HCT116 (cell line): ENCODE data around the gene VSTM2B. TPM values are rescaled to one million over a fixed set of nuclear protein-coding genes. Genes with fewer than 3 reads are reported as not detected.

ENCODE experiments used
- ATAC-seq: fragments of 200-7000 bp; cut with Tn5 transposase; 2 replicates; pipeline ENCODE4 v1.9.1; 2020; ENCODE audit warnings: mild to moderate bottlenecking, moderate library complexity
- BruUV-seq: library from RNA; stranded (reverse); fragments of 400-500 nt; replicated peaks from 2 replicates; lab custom pipeline; 2021; lab: Mats Ljungman, UMichigan
- CTCF ChIA-PET: fragments of 300-600 bp; sonication (Branson Sonifier 250); formaldehyde crosslinking; loops from one replicate; lab custom pipeline; 2021; ENCODE audit warnings: antibody characterized with exemption; lab: Charles Lee
- POLR2A ChIA-PET: fragments of 300-600, 350-600 bp; sonication (Branson Sonifier 250); formaldehyde crosslinking; loops from one replicate; lab custom pipeline; 2021; ENCODE audit warnings: antibody characterized with exemption; lab: Charles Lee
- RAD21 ChIA-PET, 2 experiments: fragments of 300-600 bp; sonication (Branson Sonifier 250); formaldehyde crosslinking; loops; one replicate each; lab custom pipeline; 2023; ENCODE audit warnings: low total read pairs in 2 of 2; ENCODE audit not compliant: uncharacterized antibody in 2 of 2, unreplicated experiment in 2 of 2, low non-redundant PET in 1 of 2; lab: Charles Lee
- DNase-seq: peaks from one replicate; pipeline ENCODE4 v3.0.0-alpha.2; 2010; ENCODE audit warnings: low read depth, low spot score
- H2AFZ ChIP-seq: fragments of 200-600 bp; shearing (Covaris generic), sonication (generic); 2 replicates; pipeline ENCODE4 v1.6.1; 2017; ENCODE audit warnings: low read depth, mixed run types, mixed read lengths, antibody characterized with exemption, low read length; ENCODE audit not compliant: poor library complexity, severe bottlenecking
- H3K27ac ChIP-seq: 2 replicates; pipeline ENCODE4 v1.5.1; 2012; ENCODE audit warnings: low read depth, low read length
- H3K27me3 ChIP-seq: fragments of 200-600 bp; sonication (generic); 2 replicates; pipeline ENCODE4 v1.6.1; 2016; ENCODE audit warnings: mixed run types, low read length, mixed read lengths; ENCODE audit not compliant: insufficient read depth
- H3K36me3 ChIP-seq, 2 experiments: fragments of 200-500 bp in 1 of 2; fragments of 200-600 bp in 1 of 2; sonication (Bioruptor generic) in 1 of 2; sonication (generic) in 1 of 2; 2 replicates each; pipeline versions ENCODE4 v1.5.1 to v1.6.1; 2014 to 2016; ENCODE audit warnings: low read length in 2 of 2, inconsistent platforms in 1 of 2, mixed read lengths in 1 of 2, mixed run types in 1 of 2; ENCODE audit not compliant: insufficient read depth in 2 of 2, control insufficient read depth in 1 of 2
- H3K4me1 ChIP-seq, 2 experiments: fragments of 200-600 bp in 1 of 2; sonication (generic) in 1 of 2; 2 replicates each; pipeline versions ENCODE4 v1.5.1 to v1.6.1; 2012 to 2017; ENCODE audit warnings: low read length in 2 of 2, inconsistent platforms in 1 of 2, mild to moderate bottlenecking in 1 of 2, mixed read lengths in 1 of 2, mixed run types in 1 of 2, moderate library complexity in 1 of 2; ENCODE audit not compliant: insufficient read depth in 2 of 2, control insufficient read depth in 1 of 2
- H3K4me2 ChIP-seq: fragments of 200-600 bp; sonication (generic); 2 replicates; pipeline ENCODE4 v1.6.1; 2017; ENCODE audit warnings: mixed run types, low read length, mixed read lengths
- H3K4me3 ChIP-seq, 2 experiments: fragments of 200-600 bp in 1 of 2; sonication (generic) in 1 of 2; replicated peaks in 1 of 2; 2 replicates each; pipeline ENCODE4 v1.5.1; 2011 to 2016; ENCODE audit warnings: low read length in 2 of 2, control low read depth in 1 of 2, low read depth in 1 of 2, mild to moderate bottlenecking in 1 of 2, mixed read lengths in 1 of 2, mixed run types in 1 of 2
- H3K79me2 ChIP-seq: fragments of 200-600 bp; sonication (generic); 2 replicates; pipeline ENCODE4 v1.6.1; 2017; ENCODE audit warnings: mild to moderate bottlenecking, mixed run types, low read length, moderate library complexity, mixed read lengths; ENCODE audit not compliant: insufficient read depth
- H3K9ac ChIP-seq: fragments of 200-600 bp; sonication (generic); 2 replicates; pipeline ENCODE4 v1.6.1; 2016; ENCODE audit warnings: low read length, mixed read lengths
- H3K9me2 ChIP-seq: fragments of 200-600 bp; sonication (generic), shearing (Covaris generic); 2 replicates; pipeline ENCODE4 v1.6.1; 2017; ENCODE audit warnings: mixed run types, mild to moderate bottlenecking, moderate library complexity; ENCODE audit not compliant: insufficient read depth
- H3K9me3 ChIP-seq, 2 experiments: fragments of 200-500 bp in 1 of 2; fragments of 200-600 bp in 1 of 2; sonication (Bioruptor generic) in 1 of 2; sonication (generic) in 1 of 2; 2 replicates each; pipeline ENCODE4 v1.6.1; 2014 to 2017; ENCODE audit warnings: low read length in 2 of 2, mixed read lengths in 2 of 2, inconsistent platforms in 1 of 2, low read depth in 1 of 2, mild to moderate bottlenecking in 1 of 2, mixed run types in 1 of 2, moderate library complexity in 1 of 2; ENCODE audit not compliant: control insufficient read depth in 1 of 2, insufficient read depth in 1 of 2
- H4K20me1 ChIP-seq: fragments of 200-600 bp; sonication (generic), shearing (Covaris generic); 2 replicates; pipeline ENCODE4 v1.6.1; 2017; ENCODE audit warnings: mixed run types, mild to moderate bottlenecking, moderate library complexity; ENCODE audit not compliant: insufficient read depth
- ATF3 ChIP-seq: IDR thresholded peaks from 2 replicates; pipeline ENCODE4 v1.6.1; 2012
- CEBPB ChIP-seq: IDR thresholded peaks from 2 replicates; pipeline ENCODE4 v1.6.1; 2012; ENCODE audit warnings: low read depth
- CTCF ChIP-seq, 3 experiments: fragments of 200-600 bp in 1 of 3; sonication (generic) in 1 of 3; IDR thresholded peaks in 2 of 3; conservative IDR thresholded peaks in 1 of 3; 2 replicates each; pipeline ENCODE4 v1.5.1; 2012 to 2017; ENCODE audit warnings: low read depth in 2 of 3, low read length in 2 of 3, antibody characterized with exemption in 1 of 3, borderline replicate concordance in 1 of 3, control low read depth in 1 of 3, mild to moderate bottlenecking in 1 of 3, mixed read lengths in 1 of 3, mixed run types in 1 of 3, moderate library complexity in 1 of 3; ENCODE audit not compliant: insufficient read depth in 1 of 3
- EGR1 ChIP-seq: IDR thresholded peaks from 2 replicates; pipeline ENCODE4 v1.6.1; 2012; ENCODE audit warnings: low read depth
- ELF1 ChIP-seq: IDR thresholded peaks from 2 replicates; pipeline ENCODE4 v1.6.1; 2012; ENCODE audit warnings: low read depth, borderline replicate concordance
- FOSL1 ChIP-seq: IDR thresholded peaks from 2 replicates; pipeline ENCODE4 v1.6.1; 2012; ENCODE audit warnings: low read depth
- JUND ChIP-seq: IDR thresholded peaks from 2 replicates; pipeline ENCODE4 v1.6.1; 2012
- POLR2A ChIP-seq: IDR thresholded peaks from 2 replicates; pipeline ENCODE4 v1.7.0; 2011; ENCODE audit warnings: borderline replicate concordance; ENCODE audit not compliant: insufficient read depth, insufficient read length; ENCODE audit errors: extremely low read depth
- POLR2AphosphoS5 ChIP-seq: IDR thresholded peaks from 2 replicates; pipeline ENCODE4 v1.6.1; 2011; ENCODE audit warnings: mild to moderate bottlenecking, low read depth, low read length, moderate library complexity
- SIN3A ChIP-seq: IDR thresholded peaks from 2 replicates; pipeline ENCODE4 v1.6.1; 2012; ENCODE audit warnings: low read depth
- SP1 ChIP-seq: IDR thresholded peaks from 2 replicates; pipeline ENCODE4 v1.6.1; 2012; ENCODE audit warnings: low read depth
- YY1 ChIP-seq: IDR thresholded peaks from 2 replicates; pipeline ENCODE4 v1.6.1; 2011; ENCODE audit warnings: low read length, low read depth, moderate library complexity, mild to moderate bottlenecking; ENCODE audit not compliant: insufficient replicate concordance; ENCODE audit errors: extremely low read depth
- ZFX ChIP-seq: fragments of 450-650 bp; IDR thresholded peaks from 2 replicates; pipeline ENCODE4 v1.6.1; 2017
- intact Hi-C: fragments of 100-400 bp; cut with micrococcal nuclease; formaldehyde crosslinking; loops from 2 replicates; pipeline ENCODE4 v1.10.0; 2022
- total RNA-seq: library from RNA; stranded (reverse); gene quantifications from one replicate; pipeline ENCODE4 v1.2.1, GENCODE V29; 2021; ENCODE audit not compliant: unreplicated experiment

The VSTM2B gene
- total RNA-seq, 1 experiment from 2014 or later, result not detected

- ChIA-PET RAD21 (no interaction called here), CTCF (no interaction called here), POLR2A (no interaction called here)
- no peaks in the 10 kb centered on the region for H3K79me2 ChIP-seq
- H2AFZ ChIP-seq, result no peak overlapping the region
- H3K9me2 ChIP-seq, result no peaks in the 10 kb centered on the region
- no peak overlapping the region for H3K27ac ChIP-seq
- no peak overlapping the region for H3K9ac ChIP-seq
- H3K4me2 ChIP-seq, result no peak overlapping the region
- TF ChIP-seq ELF1 (no peak), ATF3 (no peak)
- no peaks in the 10 kb centered on the region for H3K9me3 ChIP-seq
- ATAC-seq (no peak), DNase-seq (no peak)
- H3K4me3 ChIP-seq, result no peak overlapping the region
- no peaks in the 10 kb centered on the region for H3K4me1 ChIP-seq
- H3K27me3 ChIP-seq, result 0 out of 2 replicates have a peak, but pooled peaks cover 2% of the 10 kb centered on the region
- H4K20me1 ChIP-seq, result no peaks in the 10 kb centered on the region
- intact Hi-C loops, result no loop called here
- no TSS peak for BruUV-seq
- H3K36me3 ChIP-seq, result no peaks in the 10 kb centered on the region
Observed at GRCh38 chr19:29505097-29505824, 20.5 kb upstream of the VSTM2B start.

GRCh38 chr19:29506619-29506911 is 19.2 kb upstream of the VSTM2B start:
- BruUV-seq, result no TSS peak
- ATAC-seq, result no peak
- CTCF ChIA-PET, result no interaction called here

More at GRCh38 chr19:29506619-29506911, 19.2 kb upstream of the VSTM2B start:
- Histone ChIP-seq H3K4me3 (no peak overlapping the region), H3K4me2 (no peak overlapping the region), H3K4me1 (no peaks in the 10 kb centered on the region), H3K27ac (no peak overlapping the region), H3K79me2 (no peaks in the 10 kb centered on the region), H3K9me2 (no peaks in the 10 kb centered on the region), H3K27me3 (0 out of 2 replicates have a peak, but pooled peaks cover 2% of the 10 kb centered on the region), H3K9me3 (no peaks in the 10 kb centered on the region), H2AFZ (no peak overlapping the region), H4K20me1 (no peaks in the 10 kb centered on the region), H3K9ac (no peak overlapping the region), H3K36me3 (no peaks in the 10 kb centered on the region)
- intact Hi-C loops, result no loop called here
- TF ChIP-seq CTCF (IDR thresholded peaks at IDR 0.05 in 2 of 3, conservative IDR thresholded peaks at IDR 0.05 in 1 of 3; ENCODE audit: borderline replicate concordance in 1 of 3, insufficient read depth in 1 of 3, low read depth in 2 of 3, low read length in 2 of 3), result no peak
- TF ChIP-seq ATF3, result no peak
- no peak for TF ChIP-seq CEBPB
- no peak for TF ChIP-seq ZFX
- TF ChIP-seq POLR2AphosphoS5, result no peak
- no peak for TF ChIP-seq POLR2A
- TF ChIP-seq FOSL1, result no peak
- TF ChIP-seq SP1, result no peak
- TF ChIP-seq YY1, result no peak
- TF ChIP-seq JUND, result no peak
- TF ChIP-seq EGR1, result no peak
- TF ChIP-seq SIN3A, result no peak
- no peak for DNase-seq
- ChIA-PET RAD21 (no interaction called here), POLR2A (no interaction called here)
